IMR-90 (cell line): Measurements from ENCODE around the gene ACSL3. TPM values are rescaled to one million over a fixed set of nuclear protein-coding genes. Genes with fewer than 3 reads are reported as not detected.

Experiments
- ATAC-seq: fragments of 200-7000 bp; cut with Tn5 transposase; 2 replicates; pipeline ENCODE4 v1.9.1; 2020; ENCODE audit warnings: low read depth, mild to moderate bottlenecking, moderate library complexity
- BruUV-seq: library from RNA; stranded (reverse); fragments of 400-500 nt; replicated peaks from 2 replicates; lab custom pipeline; 2021; lab: Mats Ljungman, UMichigan
- CTCF ChIA-PET: fragments of 300-600 bp; formaldehyde crosslinking; extraction: SDS; loops from one replicate; lab custom pipeline; 2021; ENCODE audit warnings: antibody characterized with exemption; lab: Yijun Ruan, JAX
- POLR2A ChIA-PET: fragments of 300-600 bp; sonication (Branson Sonifier 250); formaldehyde crosslinking; loops from one replicate; lab custom pipeline; 2022; ENCODE audit warnings: antibody characterized with exemption; ENCODE audit not compliant: unreplicated experiment; lab: Charles Lee
- DNase-seq: peaks from one replicate; pipeline ENCODE4 v3.0.0; 2013
- H2AFZ ChIP-seq: replicated peaks from 2 replicates; pipeline ENCODE3; 2013; ENCODE audit warnings: low read length, mild to moderate bottlenecking; ENCODE audit not compliant: poor library complexity
- H2AK5ac ChIP-seq: 2 replicates; pipeline ENCODE4 v1.6.1; 2013; ENCODE audit warnings: low read depth, low read length, inconsistent platforms
- H2AK9ac ChIP-seq: replicated peaks from 2 replicates; pipeline ENCODE3; 2013; ENCODE audit warnings: mild to moderate bottlenecking, low read depth, low read length, moderate library complexity; ENCODE audit not compliant: poor library complexity
- H2BK120ac ChIP-seq: 2 replicates; pipeline ENCODE4 v1.6.1; 2013; ENCODE audit warnings: low read depth, low read length, inconsistent platforms
- H2BK15ac ChIP-seq: 3 replicates; pipeline ENCODE4 v1.6.1; 2013; ENCODE audit warnings: low read depth, low read length, inconsistent platforms
- H2BK20ac ChIP-seq: 2 replicates; pipeline ENCODE4 v1.6.1; 2013; ENCODE audit warnings: low read depth, mild to moderate bottlenecking, inconsistent platforms, low read length, moderate library complexity
- H2BK5ac ChIP-seq: 2 replicates; pipeline ENCODE4 v1.6.1; 2013; ENCODE audit warnings: mild to moderate bottlenecking, low read depth, low read length, inconsistent platforms; ENCODE audit not compliant: poor library complexity, severe bottlenecking
- H3K14ac ChIP-seq: replicated peaks from 2 replicates; pipeline ENCODE4 v1.6.1; 2013; ENCODE audit warnings: low read depth, low read length, inconsistent platforms
- H3K18ac ChIP-seq: 2 replicates; pipeline ENCODE4 v1.6.1; 2013; ENCODE audit warnings: low read depth, low read length, control low read depth
- H3K23ac ChIP-seq: 2 replicates; pipeline ENCODE4 v1.6.1; 2013; ENCODE audit warnings: low read depth, low read length, inconsistent platforms
- H3K27ac ChIP-seq: 2 replicates; pipeline ENCODE4 v1.5.1; 2013; ENCODE audit warnings: mild to moderate bottlenecking, control low read depth, low read length; ENCODE audit not compliant: insufficient read depth
- H3K27me3 ChIP-seq: 2 replicates; pipeline ENCODE4 v1.6.1; 2013; ENCODE audit warnings: low read length; ENCODE audit not compliant: control insufficient read depth, insufficient read depth
- H3K36me3 ChIP-seq: 2 replicates; pipeline ENCODE4 v1.6.1; 2013; ENCODE audit warnings: low read length, mixed read lengths; ENCODE audit not compliant: control insufficient read depth, insufficient read depth
- H3K4ac ChIP-seq: 2 replicates; pipeline ENCODE4 v1.6.1; 2013; ENCODE audit warnings: low read depth, low read length, inconsistent platforms
- H3K4me1 ChIP-seq: 2 replicates; pipeline ENCODE4 v1.6.1; 2013; ENCODE audit warnings: low read length, mixed read lengths; ENCODE audit not compliant: control insufficient read depth, insufficient read depth
- H3K4me2 ChIP-seq: 2 replicates; pipeline ENCODE4 v1.6.1; 2013; ENCODE audit warnings: low read depth, mild to moderate bottlenecking, control low read depth, low read length, moderate library complexity
- H3K4me3 ChIP-seq: 2 replicates; pipeline ENCODE4 v1.5.1; 2013; ENCODE audit warnings: low read depth, mild to moderate bottlenecking, control low read depth, low read length, moderate library complexity; ENCODE audit not compliant: insufficient read depth
- H3K56ac ChIP-seq: 2 replicates; pipeline ENCODE4 v1.6.1; 2013; ENCODE audit warnings: low read length, inconsistent platforms; ENCODE audit not compliant: insufficient read depth; ENCODE audit errors: extremely low read depth
- H3K79me1 ChIP-seq, 2 experiments: 2 replicates each; pipeline ENCODE4 v1.6.1; 2013; ENCODE audit warnings: low read length in 2 of 2, inconsistent platforms in 1 of 2, low read depth in 1 of 2
- H3K9ac ChIP-seq: 2 replicates; pipeline ENCODE4 v1.6.1; 2013; ENCODE audit warnings: low read depth, low read length, control low read depth
- H3K9me1 ChIP-seq: 2 replicates; pipeline ENCODE4 v1.6.1; 2013; ENCODE audit warnings: low read length, inconsistent platforms; ENCODE audit not compliant: insufficient read depth
- H3K9me3 ChIP-seq: 2 replicates; pipeline ENCODE4 v1.6.1; 2013; ENCODE audit warnings: low read length; ENCODE audit not compliant: control insufficient read depth, insufficient read depth
- H4K20me1 ChIP-seq: 2 replicates; pipeline ENCODE4 v1.6.1; 2013; ENCODE audit warnings: low read length, inconsistent platforms; ENCODE audit not compliant: insufficient read depth
- H4K5ac ChIP-seq: 2 replicates; pipeline ENCODE4 v1.6.1; 2013; ENCODE audit warnings: mild to moderate bottlenecking, low read depth, low read length, control low read depth
- H4K8ac ChIP-seq, 2 experiments: 2 replicates each; pipeline ENCODE4 v1.6.1; 2013; ENCODE audit warnings: low read depth in 2 of 2, low read length in 2 of 2, control low read depth in 1 of 2, inconsistent platforms in 1 of 2
- H4K91ac ChIP-seq: 2 replicates; pipeline ENCODE4 v1.6.1; 2013; ENCODE audit warnings: low read depth, low read length, inconsistent platforms; ENCODE audit not compliant: insufficient read depth
- CEBPB ChIP-seq: IDR thresholded peaks from 2 replicates; pipeline ENCODE4 v1.6.1; 2012; ENCODE audit warnings: low read depth, low read length, improper control_type of control experiment
- RAD21 ChIP-seq: IDR thresholded peaks from 2 replicates; pipeline ENCODE4 v1.6.1; 2012; ENCODE audit warnings: low read length, improper control_type of control experiment
- WGBS, 2 experiments: methylation state at CpG; one replicate each; pipeline versions ENCODE4 v1.1.5 to v1.1.7; 2013; ENCODE audit warnings: missing lambda C conversion rate in 2 of 2; ENCODE audit not compliant: insufficient read length in 1 of 2; ENCODE audit errors: extremely low coverage in 2 of 2; 5-methylcytosine and 5-hydroxymethylcytosine counted together
- dilution Hi-C: fragments of 300-500 bp; cut with HindIII; formaldehyde crosslinking; loops from one replicate; pipeline ENCODE4 v1.14.3; 2018; ENCODE audit warnings: low sequenced_read_pairs; ENCODE audit not compliant: unreplicated experiment
- in situ Hi-C: fragments of 300-500 bp; cut with MboI; formaldehyde crosslinking; loops from 3 replicates; pipeline ENCODE4 v1.14.3; 2019; ENCODE audit warnings: low sequenced_read_pairs, inconsistent platforms, mixed read lengths
- intact Hi-C: fragments of 100-400 bp; cut with micrococcal nuclease; formaldehyde crosslinking; loops from 2 replicates; pipeline ENCODE4 v1.10.0; 2022
- polyA plus RNA-seq, 3 experiments: library from polyadenylated mRNA; depleted of rRNA; stranded (reverse); fragments of >200 nt; gene quantifications; 2 replicates each; pipeline ENCODE4 v1.2.3, GENCODE V29; 2012; ENCODE audit warnings: low replicate concordance in 1 of 3
- total RNA-seq: library from RNA; depleted of rRNA; stranded (reverse); fragments of >200 nt; gene quantifications from 2 replicates; pipeline ENCODE4 v1.2.3, GENCODE V29; 2012

The ACSL3 gene
- total and polyA plus RNA-seq, 2 of the 4 experiments (the other 2 are of a cell fraction), result 31.0 to 84.2 TPM

DNA sequence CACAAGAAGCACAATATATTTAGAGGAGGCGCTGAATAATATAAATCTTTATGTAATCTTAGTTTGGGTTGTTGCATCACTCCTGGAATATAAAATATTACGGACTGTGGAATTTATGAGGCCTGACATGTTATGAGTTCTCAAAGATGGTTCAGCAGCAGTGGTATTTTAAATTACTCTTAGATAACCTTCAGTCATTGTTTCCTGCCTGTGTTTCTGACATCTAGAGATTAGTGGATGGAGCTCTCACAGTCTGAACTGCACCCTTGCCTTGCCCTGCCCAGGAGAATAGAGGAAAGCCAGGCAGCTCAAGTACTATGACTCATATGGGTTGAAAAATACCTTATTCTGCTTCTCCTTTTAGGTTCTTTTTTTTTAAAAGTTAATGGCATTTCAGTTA lies 70.0 kb downstream of the ACSL3 start:
- H2AFZ ChIP-seq, result no peak overlapping the region
- BruUV-seq, result no TSS peak
- H3K4me2 ChIP-seq, result no peak overlapping the region
- no peaks in the 10 kb centered on the region for H3K9me3 ChIP-seq
- no peak overlapping the region for H3K4me3 ChIP-seq
- H3K27me3 ChIP-seq, result no peaks in the 10 kb centered on the region
- WGBS, 2 experiments, result no CpG with 5 or more reads among the region's 2 CpGs
- H2AK9ac ChIP-seq, result no peak overlapping the region
- no peak overlapping the region for H2BK5ac ChIP-seq
- POLR2A ChIA-PET, result no interaction called here
- ATAC-seq, result no peak
- peaks cover 6% of the 10 kb centered on the region; the same call in 1 of the 2 replicates for H3K9me1 ChIP-seq
- no peak overlapping the region for H2BK20ac ChIP-seq
- no peak overlapping the region for H2BK120ac ChIP-seq
- H3K14ac ChIP-seq, result no peak overlapping the region
- TF ChIP-seq CEBPB, result peak; percentile 51; the same call in 1 of the 2 replicates
- TF ChIP-seq RAD21, result no peak
- no peak overlapping the region for H3K23ac ChIP-seq
- no peak overlapping the region for H2BK15ac ChIP-seq
- H3K4me1 ChIP-seq, result no peaks in the 10 kb centered on the region
- H3K18ac ChIP-seq, result no peak overlapping the region
- no peak overlapping the region for H2AK5ac ChIP-seq
- intact Hi-C loops, result no loop called here
- H3K4ac ChIP-seq, result no peak overlapping the region
- no peak overlapping the region for H4K91ac ChIP-seq
- no peaks in the 10 kb centered on the region for H4K20me1 ChIP-seq
- no peak overlapping the region for H3K27ac ChIP-seq
- in situ Hi-C loops, result loop anchor here (10.0 kb wide), 1 partner anchor 236 kb away; no protein-coding TSS in a partner anchor
- CTCF ChIA-PET, result interaction anchor here (1.4 kb wide), 1 partner anchor 9 kb away, joined by 3 read pairs; no protein-coding TSS in a partner anchor
- no peak overlapping the region for H4K5ac ChIP-seq
- H3K56ac ChIP-seq, result no peak overlapping the region
- H3K9ac ChIP-seq, result no peak overlapping the region
- peaks cover 12 to 20% of the 10 kb centered on the region in 2 experiments for H3K79me1 ChIP-seq
- peaks cover 34% of the 10 kb centered on the region for H3K36me3 ChIP-seq
- H4K8ac ChIP-seq, result no peak overlapping the region
- DNase-seq, result peak; percentile 18
- dilution Hi-C loops, result no loop called here
